Stimulated activated CD4-positive, alpha-beta T cell treated with anti-CD3 and anti-CD28 coated beads, TNF-alpha, amount 100 ng/mL, for 1 hour (primary cell): ENCODE measurements around the gene DPH2.

Experiments
- DNase-seq, 3 donors: peaks; one replicate each; pipeline ENCODE4 v3.0.0-alpha.2; 2020; ENCODE audit warnings: low read depth in 3 of 3, low spot score in 1 of 3

DPH2 gene

GRCh38 chr1:43968348-43968948 is 1.4 kb upstream of the DPH2 start:
- no peak for DNase-seq

- no peak for DNase-seq
Measured at GRCh38 chr1:43969416-43969745, 429 bp upstream of the DPH2 start.

GRCh38 chr1:43970502-43970901 is 692 bp downstream of the DPH2 start:
- no peak for DNase-seq

GRCh38 chr1:43970911-43971310 is 1.1 kb downstream of the DPH2 start:
- no peak for DNase-seq

- DNase-seq = no peak
Measured at GRCh38 chr1:43971336-43971980, 1.6 kb downstream of the DPH2 start.

- no peak for DNase-seq
Measured at GRCh38 chr1:43973981-43974442, 4.2 kb downstream of the DPH2 start.

GRCh38 chr1:43974443-43975248 is 4.8 kb downstream of the DPH2 start, which contains the start of gene ATP6V0B:
Gene ATP6V0B, plus strand, starts transcription at chr1:43974960. Its CDS starts 81 bp downstream, at chr1:43975041.
- DNase-seq = peak; percentile 68 to 93 (median 80)

- no peak for DNase-seq
Measured at GRCh38 chr1:43975249-43975961, 5.6 kb downstream of the DPH2 start.

GRCh38 chr1:43976045-43976444 is 6.2 kb downstream of the DPH2 start:
- DNase-seq = no peak

GRCh38 chr1:43976890-43977289 is 7.1 kb downstream of the DPH2 start:
- no peak for DNase-seq

GRCh38 chr1:43977376-43978263 is 7.8 kb downstream of the DPH2 start:
- DNase-seq = no peak

- no peak for DNase-seq
Measured at GRCh38 chr1:43978264-43978550, 8.4 kb downstream of the DPH2 start.

GRCh38 chr1:43978551-43979260 is 8.9 kb downstream of the DPH2 start, which contains the start of gene B4GALT2:
Gene B4GALT2, plus strand, starts transcription at chr1:43979210. Its CDS starts 1,951 bp downstream, at chr1:43981161.
- DNase-seq = peak in 1 of 3 donors; percentile 33

- DNase-seq = no peak
Measured at GRCh38 chr1:43979261-43979527, 9.4 kb downstream of the DPH2 start.

GRCh38 chr1:43979528-43980254 is 9.9 kb downstream of the DPH2 start:
- peak in 1 of 3 donors; percentile 27 for DNase-seq

- no peak for DNase-seq
Measured at GRCh38 chr1:43980255-43981134, 10.7 kb downstream of the DPH2 start.

GRCh38 chr1:43981135-43981491 is 11.3 kb downstream of the DPH2 start:
- DNase-seq = no peak

GRCh38 chr1:43981636-43982035 is 11.8 kb downstream of the DPH2 start:
- no peak for DNase-seq

GRCh38 chr1:43982241-43982640 is 12.4 kb downstream of the DPH2 start:
- no peak for DNase-seq
